Measurements from ENCODE around the gene CD82.
A peak's percentile ranks its signal among the peaks of the same experiment; 100 is the strongest.

Gene CD82

GRCh38 chr11:44565211-44565952 lies at the start of gene CD82:
TSS of gene CD82 (plus strand) at chr11:44565663. CDS start at chr11:44594663, 29,000 bp downstream.
- peaks cover 54 to 59% of the 10 kb centered on the region in 2 experiments for H3K4me1 ChIP-seq (ENCODE audit: control insufficient read depth in 1 of 2, insufficient read depth in 1 of 2, low read depth in 1 of 2, low read length in 1 of 2)
- H3K36me3 ChIP-seq: no peaks in the 10 kb centered on the region
- H3K27me3 ChIP-seq: no peaks in the 10 kb centered on the region
- H3K9me3 ChIP-seq: no peaks in the 10 kb centered on the region
- peak within 1 kb of the TSS; percentile 99 for H3K27ac ChIP-seq
- TF ChIP-seq CTCF (IDR thresholded peaks at IDR 0.05): peak; percentile 94
- H3K4me3 ChIP-seq (ENCODE audit: low read depth in 1 of 2, low read length in 1 of 2): peak within 1 kb of the TSS; percentile 85 to 90

GRCh38 chr11:44516688-44517507 lies 48.6 kb upstream of the CD82 start:
- no peak overlapping the region for H3K4me3 ChIP-seq (ENCODE audit: low read depth in 1 of 2, low read length in 1 of 2)
- H3K27me3 ChIP-seq: peaks cover 35% of the 10 kb centered on the region
- no peaks in the 10 kb centered on the region for H3K4me1 ChIP-seq (ENCODE audit: control insufficient read depth in 1 of 2, insufficient read depth in 1 of 2, low read depth in 1 of 2, low read length in 1 of 2)
- no peaks in the 10 kb centered on the region for H3K9me3 ChIP-seq
- no peak for TF ChIP-seq CTCF (IDR thresholded peaks at IDR 0.05)
- H3K27ac ChIP-seq: no peak overlapping the region
- H3K36me3 ChIP-seq: no peaks in the 10 kb centered on the region

- peaks cover 33% of the 10 kb centered on the region for H3K27me3 ChIP-seq
These were observed 47.9 kb upstream of the CD82 start for GRCh38 chr11:44517541-44517940.

GRCh38 chr11:44518968-44519550 lies 46.4 kb upstream of the CD82 start:
- Histone ChIP-seq H3K4me1 (ENCODE audit: control insufficient read depth in 1 of 2, insufficient read depth in 1 of 2, low read depth in 1 of 2, low read length in 1 of 2) (peaks cover 5 to 7% of the 10 kb centered on the region in 2 experiments), H3K4me3 (ENCODE audit: low read depth in 1 of 2, low read length in 1 of 2) (no peak overlapping the region), H3K9me3 (no peaks in the 10 kb centered on the region), H3K27ac (no peak overlapping the region), H3K36me3 (no peaks in the 10 kb centered on the region), H3K27me3 (peaks cover 34% of the 10 kb centered on the region)
- no peak for TF ChIP-seq CTCF (IDR thresholded peaks at IDR 0.05)

More at GRCh38 chr11:44517541-44517940, 47.9 kb upstream of the CD82 start:
- Histone ChIP-seq H3K4me1 (ENCODE audit: control insufficient read depth in 1 of 2, insufficient read depth in 1 of 2, low read depth in 1 of 2, low read length in 1 of 2) (no peaks in the 10 kb centered on the region), H3K4me3 (ENCODE audit: low read depth in 1 of 2, low read length in 1 of 2) (no peak overlapping the region), H3K36me3 (no peaks in the 10 kb centered on the region), H3K9me3 (no peaks in the 10 kb centered on the region), H3K27ac (no peak overlapping the region)
- TF ChIP-seq CTCF (IDR thresholded peaks at IDR 0.05): no peak

GRCh38 chr11:44519989-44520737 lies 45.3 kb upstream of the CD82 start:
- peaks cover 34% of the 10 kb centered on the region for H3K27me3 ChIP-seq
- no peaks in the 10 kb centered on the region for H3K9me3 ChIP-seq
- H3K27ac ChIP-seq: no peak overlapping the region
- H3K4me3 ChIP-seq (ENCODE audit: low read depth in 1 of 2, low read length in 1 of 2): no peak overlapping the region
- H3K4me1 ChIP-seq (ENCODE audit: control insufficient read depth in 1 of 2, insufficient read depth in 1 of 2, low read depth in 1 of 2, low read length in 1 of 2): peaks cover 9 to 18% of the 10 kb centered on the region in 2 experiments
- no peaks in the 10 kb centered on the region for H3K36me3 ChIP-seq
- no peak for TF ChIP-seq CTCF (IDR thresholded peaks at IDR 0.05)
